ENCODE results near the gene ASAP3. TPM values are rescaled to one million over a fixed set of nuclear protein-coding genes. Genes with fewer than 3 reads are reported as not detected.

The ASAP3 gene
- total RNA-seq, 2 experiments from 2014 or later, result 0.50 to 1.3 TPM

- H3K27me3 Mint-ChIP-seq, result peaks cover 12% of the 10 kb centered on the region
These were observed 55.7 kb downstream of the ASAP3 start for GRCh38 chr1:23428136-23428905.

GRCh38 chr1:23427550-23427949 lies 56.4 kb downstream of the ASAP3 start:
- peaks cover 2% of the 10 kb centered on the region for H3K36me3 Mint-ChIP-seq
- peaks cover 16% of the 10 kb centered on the region for H3K4me1 Mint-ChIP-seq
- no peak for ATAC-seq (ENCODE audit: low read depth)
- DNase-seq, result no peak
- no peaks in the 10 kb centered on the region for H3K9me3 Mint-ChIP-seq
- POLR2A ChIA-PET, result interaction anchor here (0.9 kb wide), 1 partner anchor 15 kb away, joined by 3 read pairs; no protein-coding TSS in a partner anchor
- H3K27ac Mint-ChIP-seq, result no peak overlapping the region
- H3K27me3 Mint-ChIP-seq, result peaks cover 14% of the 10 kb centered on the region
- H3K4me3 Mint-ChIP-seq, result no peak overlapping the region

More at GRCh38 chr1:23428136-23428905, 55.7 kb downstream of the ASAP3 start:
- Mint-ChIP-seq H3K9me3 (no peaks in the 10 kb centered on the region), H3K4me3 (no peak overlapping the region), H3K4me1 (peaks cover 9% of the 10 kb centered on the region), H3K27ac (no peak overlapping the region), H3K36me3 (peaks cover 2% of the 10 kb centered on the region)
- DNase-seq (no peak), ATAC-seq (ENCODE audit: low read depth) (no peak)
- POLR2A ChIA-PET, result no interaction called here

- Mint-ChIP-seq H3K36me3 (peaks cover 5% of the 10 kb centered on the region), H3K27ac (no peak overlapping the region), H3K27me3 (peaks cover 14% of the 10 kb centered on the region), H3K4me1 (peaks cover 24% of the 10 kb centered on the region), H3K9me3 (no peaks in the 10 kb centered on the region), H3K4me3 (no peak overlapping the region)
- no peak for DNase-seq
- POLR2A ChIA-PET, result interaction anchor here (0.6 to 0.9 kb wide), 2 partner anchors 14 to 38 kb away, joined by 3 read pairs; no protein-coding TSS in a partner anchor
- ATAC-seq (ENCODE audit: low read depth), result no peak
These were observed 57.2 kb downstream of the ASAP3 start for GRCh38 chr1:23426828-23427227.

- no peak for ATAC-seq (ENCODE audit: low read depth)
- no peak for DNase-seq
- H3K9me3 Mint-ChIP-seq, result no peaks in the 10 kb centered on the region
- peaks cover 5% of the 10 kb centered on the region for H3K36me3 Mint-ChIP-seq
- H3K27me3 Mint-ChIP-seq, result peaks cover 14% of the 10 kb centered on the region
- H3K4me1 Mint-ChIP-seq, result peaks cover 25% of the 10 kb centered on the region
- no peak overlapping the region for H3K27ac Mint-ChIP-seq
- POLR2A ChIA-PET, result interaction anchor here (0.7 to 1.0 kb wide), 2 partner anchors 101 to 104 kb away, joined by 3 to 4 read pairs; no protein-coding TSS in a partner anchor
- peak overlapping the region; percentile 88 for H3K4me3 Mint-ChIP-seq
These were observed 58.8 kb downstream of the ASAP3 start for GRCh38 chr1:23425193-23425494.

- peak within 1 kb of the TSS; percentile 89 for H3K27ac Mint-ChIP-seq
- H3K4me1 Mint-ChIP-seq, result peaks cover 28% of the 10 kb centered on the region
- H3K4me3 Mint-ChIP-seq, result peak within 1 kb of the TSS; percentile 88
- POLR2A ChIA-PET, result interaction anchor here (0.7 to 1.0 kb wide), 2 partner anchors 101 to 104 kb away, joined by 3 to 4 read pairs; no protein-coding TSS in a partner anchor
- ATAC-seq (ENCODE audit: low read depth) (peak; percentile 13), DNase-seq (peak; percentile 66)
- no peaks in the 10 kb centered on the region for H3K9me3 Mint-ChIP-seq
- peaks cover 14% of the 10 kb centered on the region for H3K27me3 Mint-ChIP-seq
- peaks cover 5% of the 10 kb centered on the region for H3K36me3 Mint-ChIP-seq
These were observed 59.4 kb downstream of the ASAP3 start, which contains the start of gene TCEA3 for GRCh38 chr1:23424293-23425192. Gene TCEA3, minus strand, starts transcription at chr1:23424748. Its CDS starts 115 bp downstream, at chr1:23424633.

GRCh38 chr1:23423415-23424292 lies 60.3 kb downstream of the ASAP3 start:
- Mint-ChIP-seq H3K27me3 (peaks cover 11% of the 10 kb centered on the region), H3K9me3 (no peaks in the 10 kb centered on the region), H3K27ac (peak overlapping the region; percentile 89), H3K4me3 (peak overlapping the region; percentile 88), H3K4me1 (peaks cover 30% of the 10 kb centered on the region), H3K36me3 (peaks cover 5% of the 10 kb centered on the region)
- peak; percentile 42 for DNase-seq
- no peak for ATAC-seq (ENCODE audit: low read depth)
- POLR2A ChIA-PET, result interaction anchor here (1.0 to 2.2 kb wide), 2 partner anchors 79 to 102 kb away, joined by 3 to 20 read pairs; partner anchors contain the start of gene HNRNPR

- POLR2A ChIA-PET, result interaction anchor here (0.6 to 2.2 kb wide), 4 partner anchors 55 to 333 kb away, joined by 3 to 20 read pairs (median 4); partner anchors contain the start of gene HNRNPR
- peak; percentile 37 for DNase-seq
- H3K4me3 Mint-ChIP-seq, result peak overlapping the region; percentile 88
These were observed 61.0 kb downstream of the ASAP3 start for GRCh38 chr1:23422941-23423340.

GRCh38 chr1:23422241-23422877 lies 61.6 kb downstream of the ASAP3 start:
- DNase-seq (peak; percentile 67), ATAC-seq (ENCODE audit: low read depth) (peak; percentile 96)
- POLR2A ChIA-PET, result interaction anchor here (0.5 to 2.2 kb wide), 7 partner anchors 17 to 333 kb away, joined by 3 to 20 read pairs (median 4); partner anchors contain the start of gene HNRNPR
- Mint-ChIP-seq H3K27me3 (peaks cover 11% of the 10 kb centered on the region), H3K4me3 (peak overlapping the region; percentile 88), H3K36me3 (peaks cover 5% of the 10 kb centered on the region), H3K9me3 (no peaks in the 10 kb centered on the region), H3K27ac (peak overlapping the region; percentile 89), H3K4me1 (peaks cover 28% of the 10 kb centered on the region)

More at GRCh38 chr1:23422941-23423340, 61.0 kb downstream of the ASAP3 start:
- H3K9me3 Mint-ChIP-seq, result no peaks in the 10 kb centered on the region
- H3K36me3 Mint-ChIP-seq, result peaks cover 5% of the 10 kb centered on the region
- peak overlapping the region; percentile 89 for H3K27ac Mint-ChIP-seq
- peaks cover 29% of the 10 kb centered on the region for H3K4me1 Mint-ChIP-seq
- peaks cover 11% of the 10 kb centered on the region for H3K27me3 Mint-ChIP-seq
- no peak for ATAC-seq (ENCODE audit: low read depth)

- Mint-ChIP-seq H3K27me3 (peaks cover 11% of the 10 kb centered on the region), H3K27ac (peak overlapping the region; percentile 89), H3K9me3 (no peaks in the 10 kb centered on the region), H3K4me3 (peak overlapping the region; percentile 88), H3K4me1 (peaks cover 28% of the 10 kb centered on the region), H3K36me3 (peaks cover 5% of the 10 kb centered on the region)
- POLR2A ChIA-PET, result interaction anchor here (0.5 to 2.2 kb wide), 5 partner anchors 18 to 118 kb away, joined by 3 to 20 read pairs (median 4); partner anchors contain the start of gene HNRNPR
- ATAC-seq (ENCODE audit: low read depth) (no peak), DNase-seq (no peak)
These were observed 62.2 kb downstream of the ASAP3 start for GRCh38 chr1:23421753-23422240.

- Mint-ChIP-seq H3K36me3 (peaks cover 5% of the 10 kb centered on the region), H3K4me3 (no peak overlapping the region), H3K27me3 (peaks cover 11% of the 10 kb centered on the region), H3K4me1 (peaks cover 28% of the 10 kb centered on the region), H3K9me3 (no peaks in the 10 kb centered on the region), H3K27ac (no peak overlapping the region)
- DNase-seq (no peak), ATAC-seq (ENCODE audit: low read depth) (no peak)
- POLR2A ChIA-PET, result interaction anchor here (1.3 to 2.2 kb wide), 3 partner anchors 53 to 103 kb away, joined by 4 to 20 read pairs (median 4); partner anchors contain the start of gene HNRNPR
These were observed 62.6 kb downstream of the ASAP3 start for GRCh38 chr1:23421343-23421742.

- POLR2A ChIA-PET, result interaction anchor here (0.5 kb wide), 1 partner anchor 361 kb away, joined by 3 read pairs; no protein-coding TSS in a partner anchor
These were observed 63.2 kb downstream of the ASAP3 start for GRCh38 chr1:23420778-23421177.

More at GRCh38 chr1:23420778-23421177, 63.2 kb downstream of the ASAP3 start:
- no peak overlapping the region for H3K27ac Mint-ChIP-seq
- H3K36me3 Mint-ChIP-seq, result peaks cover 3% of the 10 kb centered on the region
- peaks cover 28% of the 10 kb centered on the region for H3K4me1 Mint-ChIP-seq
- ATAC-seq (ENCODE audit: low read depth) (no peak), DNase-seq (no peak)
- H3K9me3 Mint-ChIP-seq, result no peaks in the 10 kb centered on the region
- H3K27me3 Mint-ChIP-seq, result peaks cover 9% of the 10 kb centered on the region
- H3K4me3 Mint-ChIP-seq, result no peak overlapping the region

Measured in activated naive CD8-positive, alpha-beta T cell treated with anti-CD3 and anti-CD28 coated beads, Interleukin-2, amount 10 ng/mL, durations not matched to agents 7 days and 5 days (primary cell).